Upper lobe of left lung (tissue), 4 donors: ENCODE measurements around the gene ACTL7B.

Experiments
- EP300 ChIP-seq, 4 donors: sonication (generic); formaldehyde crosslinking; IDR thresholded peaks; one replicate each; pipeline ENCODE4 v1.5.1; 2017; ENCODE audit warnings: antibody characterized with exemption in 4 of 4, control low read depth in 2 of 4
- POLR2A ChIP-seq, 4 donors: fragments of 450-650 bp; IDR thresholded peaks; one replicate each; pipeline ENCODE4 v1.5.1; 2016 to 2017; ENCODE audit warnings: antibody characterized with exemption in 4 of 4, mild to moderate bottlenecking in 2 of 4

- TF ChIP-seq POLR2A (IDR thresholded peaks at IDR 0.05) (no peak), EP300 (IDR thresholded peaks at IDR 0.05) (no peak)
Observed at GRCh38 chr9:108823829-108824228, 32.0 kb downstream of the ACTL7B start.
